NCI-H2081 treated with DMSO at 0.1 percent for 48 hours (cell line): Measurements from ENCODE around the gene MACROD2.
A peak's percentile ranks its signal among the peaks of the same experiment; 100 is the strongest.
"Not testable (repeated sequence)": the region's sequence is repeated elsewhere in the genome, so short reads cannot be mapped to it uniquely, and the experiment has no call there.

ENCODE experiments used
- DNase-seq: peaks from one replicate; lab custom pipeline; 2025; lab: John Stamatoyannopoulos, UW

MACROD2 gene

GRCh38 chr20:13995086-13995665 is at the start of gene MACROD2:
Gene MACROD2 (plus strand): TSS chr20:13995516.
- DNase-seq, result peak; percentile 86

GRCh38 chr20:13947719-13948118 is 47.6 kb upstream of the MACROD2 start:
- no peak for DNase-seq

DNA sequence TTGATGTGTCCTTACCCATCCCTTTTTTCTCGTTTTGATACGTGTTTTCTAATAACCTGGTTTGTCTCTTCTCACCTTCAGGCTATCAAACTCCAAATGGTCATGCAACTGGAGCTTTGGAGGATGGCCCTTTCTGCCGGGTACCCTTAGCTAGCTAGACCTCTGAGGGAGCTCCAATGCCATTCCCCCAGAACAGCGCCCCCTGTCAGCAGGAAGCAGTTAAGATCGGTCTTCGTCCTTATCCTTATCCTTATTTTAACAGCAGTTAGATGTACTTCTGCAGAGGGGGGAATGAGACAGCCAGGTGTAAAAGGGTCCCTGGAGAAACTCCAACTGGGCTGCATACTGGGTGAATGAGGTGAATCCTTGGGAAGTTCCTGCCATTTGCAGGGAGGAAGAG is 42.1 kb upstream of the MACROD2 start:
- DNase-seq, result no peak

GRCh38 chr20:13960119-13960518 is 35.2 kb upstream of the MACROD2 start:
- no peak for DNase-seq

- DNase-seq, result no peak
Measured at GRCh38 chr20:13960525-13960924, 34.8 kb upstream of the MACROD2 start.

DNA sequence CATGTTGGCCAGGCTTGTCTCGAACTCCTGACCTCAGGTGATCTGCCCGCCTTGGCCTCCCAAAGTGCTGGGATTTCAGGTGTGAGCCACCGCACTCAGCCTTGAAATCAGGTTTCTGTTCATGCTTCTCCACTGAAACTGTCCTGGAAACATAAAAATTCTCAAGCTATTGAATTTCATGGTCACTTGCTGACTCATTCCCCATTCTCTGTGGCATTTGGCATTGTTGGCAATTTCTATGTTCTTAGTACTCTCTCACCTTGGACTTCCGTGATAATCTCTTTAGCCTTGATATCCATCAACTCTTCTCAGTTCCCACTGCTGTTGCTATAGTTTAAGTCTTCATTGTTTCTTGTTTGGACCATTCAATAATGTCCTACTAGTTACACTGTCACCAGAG is 11.1 kb upstream of the MACROD2 start:
- DNase-seq, result no peak

- no peak for DNase-seq
Measured at GRCh38 chr20:13990465-13990864, 4.9 kb upstream of the MACROD2 start, which contains the start of gene SEL1L2. Gene SEL1L2 (minus strand): TSS chr20:13990614. CDS start chr20:13990534, 80 bp downstream.

DNA sequence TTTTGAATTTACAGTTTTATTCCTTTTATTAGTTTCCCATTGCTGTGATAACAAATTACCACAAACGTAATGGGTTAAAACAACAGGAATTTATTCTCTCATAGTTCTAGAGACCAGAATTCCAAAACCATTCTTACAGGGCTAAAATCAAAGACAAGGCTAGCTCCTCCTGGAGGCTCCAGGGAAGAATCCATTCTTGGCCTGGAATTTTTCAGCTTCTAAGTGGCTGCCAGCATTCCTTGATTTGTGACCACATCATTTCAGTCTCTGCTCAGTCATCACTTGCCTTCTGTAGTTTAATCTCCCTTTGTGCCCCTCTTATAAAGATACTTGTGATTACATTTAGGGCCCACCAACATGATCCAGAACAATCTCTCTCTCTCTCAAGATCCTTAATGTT is 4.0 kb upstream of the MACROD2 start:
- no peak for DNase-seq

DNA sequence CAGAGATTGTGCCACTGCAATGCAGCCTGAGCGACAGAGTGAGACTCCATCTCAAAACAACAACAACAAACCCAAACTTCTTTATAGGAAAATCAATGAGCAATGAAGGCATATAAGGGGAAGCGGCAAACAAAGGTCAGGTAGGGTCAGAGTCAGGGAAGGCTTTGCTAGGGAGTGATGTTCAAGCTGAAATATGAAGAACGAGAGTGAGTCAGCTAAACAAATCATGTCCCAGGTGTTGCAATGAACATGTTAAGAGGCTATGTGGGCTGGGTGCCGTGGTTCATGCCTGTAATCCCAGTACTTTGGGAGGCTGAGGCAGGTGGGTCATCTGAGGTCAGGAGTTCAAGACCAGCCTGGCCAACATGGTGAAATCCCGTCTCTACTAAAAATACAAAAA is 3.4 kb upstream of the MACROD2 start:
- not testable (repeated sequence) for DNase-seq

DNA sequence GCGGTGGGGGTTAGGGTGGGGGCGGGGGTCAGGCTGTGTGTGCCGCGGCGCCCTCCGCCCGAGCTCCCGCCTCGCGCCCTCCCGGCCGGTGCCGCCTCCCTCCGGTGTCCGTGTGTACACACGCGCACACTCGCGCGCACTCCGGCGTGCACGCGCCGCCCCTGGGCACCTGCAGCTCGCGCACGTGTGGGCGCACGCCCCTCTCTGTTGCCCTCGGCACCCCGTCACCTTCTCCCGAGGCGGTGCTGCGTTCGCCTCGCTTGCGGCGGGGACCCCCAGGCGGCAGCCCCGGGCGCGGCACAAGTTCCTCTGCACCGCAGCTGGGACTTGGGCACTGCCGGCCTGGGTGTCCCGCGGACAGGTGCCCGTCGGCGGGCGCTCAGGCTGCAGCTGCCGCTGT is 525 bp downstream of the MACROD2 start:
- DNase-seq, result no peak

DNA sequence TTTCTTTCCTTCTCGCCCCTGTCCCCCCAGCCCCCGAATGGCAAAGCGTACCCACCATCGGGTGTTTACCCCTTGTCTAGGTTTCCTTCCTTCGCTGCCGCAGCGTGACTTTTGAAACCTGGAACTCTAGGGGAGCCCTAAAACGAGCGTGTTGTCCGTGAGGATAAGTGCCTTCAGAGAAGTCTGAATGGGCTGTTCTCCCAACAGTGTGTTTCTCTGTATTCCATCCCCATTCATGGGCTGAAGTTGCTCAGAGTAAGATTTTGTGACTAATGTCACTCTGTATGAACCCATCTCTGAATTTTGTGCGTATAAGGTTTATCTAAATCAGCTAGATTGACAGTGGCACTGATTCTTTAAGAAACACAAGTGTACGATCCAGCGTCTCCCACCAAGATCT is 949 bp downstream of the MACROD2 start:
- DNase-seq, result no peak

DNA sequence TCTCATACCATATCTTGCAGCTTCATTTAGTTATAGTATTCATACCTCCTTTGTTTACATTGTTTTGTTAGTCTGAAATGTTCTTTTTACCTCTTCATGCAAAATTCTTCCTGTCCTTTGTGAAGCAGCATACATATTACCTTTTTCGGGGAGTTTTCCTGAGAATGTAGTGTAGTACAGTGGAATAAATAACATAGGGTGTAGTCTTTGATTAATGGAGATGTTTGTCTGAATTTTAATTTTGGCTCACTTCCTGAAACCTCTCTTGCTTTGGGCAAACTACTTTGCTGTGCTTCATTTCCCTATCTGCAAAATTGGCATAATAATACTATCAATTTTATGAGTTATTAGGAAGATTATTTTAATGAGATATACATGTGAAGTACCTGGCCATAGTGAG is 5.6 kb downstream of the MACROD2 start:
- DNase-seq, result no peak

GRCh38 chr20:14005996-14006395 is 10.7 kb downstream of the MACROD2 start:
- DNase-seq, result no peak

DNA sequence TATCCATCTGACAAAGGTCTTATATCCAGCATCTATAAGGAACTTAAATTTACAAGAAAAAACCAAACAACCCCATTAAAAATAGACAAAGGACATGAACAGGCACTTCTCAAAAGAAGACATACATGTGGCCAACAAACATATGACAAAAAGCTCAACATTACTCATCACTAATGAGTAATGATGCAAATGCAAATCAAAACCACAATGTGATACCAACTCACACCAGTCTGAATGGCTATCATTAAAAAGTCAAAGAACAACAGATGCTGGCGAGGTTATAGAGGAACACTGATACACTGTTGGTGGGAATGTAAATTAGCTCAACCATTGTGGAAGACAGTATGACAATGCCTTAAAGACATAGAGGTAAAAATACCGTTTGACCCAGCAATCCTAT is 13.9 kb downstream of the MACROD2 start:
- DNase-seq, result no peak

DNA sequence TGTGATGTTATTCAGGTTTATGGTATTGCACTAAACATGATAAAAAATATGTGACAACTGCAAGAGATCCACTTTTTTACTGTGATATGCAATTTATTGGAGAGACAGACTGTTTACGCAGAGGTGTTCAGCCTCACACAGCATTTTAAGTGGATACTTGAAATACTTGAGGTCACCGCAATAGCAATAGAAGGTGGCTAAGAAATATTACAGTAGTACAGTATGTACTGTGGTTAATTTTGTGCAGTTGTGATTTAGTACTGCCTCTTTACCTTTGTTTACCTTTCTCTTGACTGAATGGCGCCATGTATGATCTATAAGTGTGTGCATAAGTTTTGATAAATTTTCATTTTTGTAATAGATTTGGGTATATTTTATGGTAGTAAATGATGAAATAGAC is 17.4 kb downstream of the MACROD2 start:
- no peak for DNase-seq

- no peak for DNase-seq
Measured at GRCh38 chr20:14030991-14031390, 35.7 kb downstream of the MACROD2 start.

- no peak for DNase-seq
Measured at GRCh38 chr20:14033310-14033709, 38.0 kb downstream of the MACROD2 start.

DNA sequence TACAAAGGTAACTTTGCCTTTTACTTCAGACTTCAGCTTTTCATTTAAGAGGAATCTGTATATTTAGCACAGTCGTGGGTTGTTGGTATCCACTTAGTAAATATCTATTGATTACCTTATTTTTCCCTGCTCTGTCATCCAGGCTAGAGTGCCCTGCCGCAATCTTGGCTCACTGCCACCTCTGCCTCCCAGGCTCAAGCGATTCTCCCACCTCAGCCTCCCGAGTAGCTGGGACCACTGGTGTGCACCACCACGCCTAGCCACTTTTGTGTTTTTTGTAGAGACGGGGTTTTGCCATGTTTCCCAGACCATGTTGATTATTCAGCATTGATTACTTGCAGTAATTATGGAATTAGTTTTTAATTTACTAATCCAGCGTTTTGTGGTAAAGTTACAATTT is 41.3 kb downstream of the MACROD2 start:
- no peak for DNase-seq

DNA sequence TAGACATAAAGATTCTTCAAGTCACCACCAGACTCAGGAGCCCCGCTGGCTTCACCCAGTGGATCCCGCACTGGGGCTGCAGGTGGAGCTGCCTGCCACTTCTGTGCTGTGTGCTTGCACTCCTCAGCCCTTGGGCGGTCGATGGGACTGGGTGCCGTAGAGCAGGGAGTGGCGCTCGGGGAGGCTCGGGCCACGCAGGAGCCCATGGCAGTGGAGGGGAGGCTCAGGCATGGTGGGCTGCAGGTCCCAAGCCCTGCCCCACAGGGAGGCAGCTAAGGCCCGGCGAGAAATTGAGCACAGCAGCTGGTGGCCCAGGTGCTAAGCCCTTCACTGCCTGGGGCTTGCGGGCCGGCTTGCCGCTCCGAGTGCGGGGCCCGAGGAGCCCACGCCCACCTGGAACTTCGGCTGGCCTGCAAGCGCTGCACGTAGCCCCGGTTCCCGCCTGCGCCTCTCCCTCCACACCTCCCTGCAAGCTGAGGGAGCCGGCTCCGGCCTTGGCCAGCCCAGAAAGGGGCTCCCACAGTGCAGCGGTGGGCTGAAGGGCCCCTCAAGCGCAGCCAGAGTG is 49.5 kb downstream of the MACROD2 start:
- DNase-seq, result not testable (repeated sequence)

DNA sequence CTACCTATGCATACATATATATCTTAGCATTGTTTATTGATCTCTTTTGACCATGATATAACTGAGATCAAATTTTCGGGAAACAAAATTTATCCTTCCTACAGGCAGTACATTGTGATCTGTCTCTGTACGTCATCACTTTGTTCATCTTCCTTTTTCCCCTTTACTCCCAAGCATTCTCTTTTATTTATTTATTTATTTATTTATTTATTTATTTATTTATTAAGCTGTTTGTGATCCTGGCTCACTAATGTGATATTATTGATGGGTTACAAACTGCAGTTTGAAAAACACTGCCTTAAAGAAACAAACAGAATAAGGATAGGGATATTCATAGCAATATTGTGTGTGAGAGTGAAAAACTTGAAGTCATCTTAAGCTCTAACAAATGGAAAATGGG is 51.2 kb downstream of the MACROD2 start:
- no peak for DNase-seq

GRCh38 chr20:14049111-14049510 is 53.8 kb downstream of the MACROD2 start:
- DNase-seq, result no peak

DNA sequence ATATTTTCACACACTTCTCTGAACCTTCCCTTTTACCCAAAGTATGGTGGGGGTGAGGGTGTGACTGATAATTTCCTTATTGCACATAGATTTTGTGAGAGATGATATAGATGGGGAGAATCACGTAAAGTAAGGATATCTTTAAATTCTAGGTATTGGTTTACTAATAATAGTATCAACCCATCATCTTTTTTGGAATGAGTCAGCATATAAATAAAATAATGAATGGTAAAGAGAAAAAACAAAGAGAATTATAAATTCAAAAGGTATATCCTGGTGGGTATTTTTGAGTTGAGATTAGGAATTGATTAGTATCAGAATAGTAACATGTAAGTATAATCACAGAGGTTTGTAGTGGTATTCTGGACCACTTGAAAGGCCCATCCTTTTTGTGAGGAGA is 56.1 kb downstream of the MACROD2 start:
- DNase-seq, result no peak

DNA sequence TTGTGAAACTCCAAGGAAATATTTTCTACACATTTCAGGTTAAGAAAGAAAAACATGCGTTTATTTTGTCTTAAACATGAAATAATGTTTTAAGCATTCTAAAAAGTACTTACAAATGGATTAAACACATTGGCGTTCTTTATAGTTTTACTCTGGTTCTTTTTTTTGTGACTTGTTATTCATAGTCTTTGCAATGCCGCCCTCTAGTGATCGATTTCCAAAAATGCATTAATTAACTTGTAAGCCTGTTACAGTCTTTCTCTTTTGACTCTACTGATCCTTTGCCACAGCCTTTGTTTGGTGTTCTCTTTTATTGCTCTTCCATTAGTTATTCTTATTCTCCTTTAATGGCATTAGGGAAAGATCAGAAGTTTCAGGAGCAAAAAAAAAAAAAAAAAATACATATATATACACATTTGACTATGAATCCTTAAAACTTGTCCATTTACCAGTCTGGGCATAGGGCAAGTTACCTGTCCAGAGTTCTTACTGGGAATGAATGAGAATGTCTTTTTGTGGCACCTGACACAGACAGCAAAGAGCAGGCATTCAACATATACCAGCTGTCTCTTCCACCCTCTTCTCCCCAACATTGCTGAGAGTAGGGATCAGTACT is 59.9 kb downstream of the MACROD2 start:
- DNase-seq, result peak; percentile 65

DNA sequence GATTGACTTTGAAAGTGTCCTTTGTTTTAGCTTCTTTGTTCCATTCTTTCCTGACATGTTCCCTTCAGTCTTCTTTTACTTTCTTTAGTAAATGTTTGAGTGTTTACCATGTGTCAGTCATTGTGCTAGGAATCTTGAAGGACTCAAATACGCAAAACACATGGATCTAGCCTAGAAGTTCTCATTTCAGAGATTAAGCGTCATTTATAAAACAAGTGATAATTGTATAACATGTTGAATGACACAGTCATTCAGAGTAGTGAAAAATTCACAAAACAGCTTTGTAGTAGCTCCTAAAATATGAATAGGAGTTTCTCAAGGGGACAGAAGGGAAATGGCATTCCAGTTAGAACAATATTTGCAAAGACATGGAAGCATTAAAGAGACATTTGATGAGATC is 66.9 kb downstream of the MACROD2 start:
- no peak for DNase-seq
